ENCODE measurements around the gene SAPCD2. TPM values are rescaled to one million over a fixed set of nuclear protein-coding genes. Genes with fewer than 3 reads are reported as not detected.

SAPCD2 gene
- total and polyA plus RNA-seq, 2 of the 8 experiments (the other 6 are each of a cell fraction or from before 2014, with no cell fraction given), result 12.7 to 32.1 TPM

DNA sequence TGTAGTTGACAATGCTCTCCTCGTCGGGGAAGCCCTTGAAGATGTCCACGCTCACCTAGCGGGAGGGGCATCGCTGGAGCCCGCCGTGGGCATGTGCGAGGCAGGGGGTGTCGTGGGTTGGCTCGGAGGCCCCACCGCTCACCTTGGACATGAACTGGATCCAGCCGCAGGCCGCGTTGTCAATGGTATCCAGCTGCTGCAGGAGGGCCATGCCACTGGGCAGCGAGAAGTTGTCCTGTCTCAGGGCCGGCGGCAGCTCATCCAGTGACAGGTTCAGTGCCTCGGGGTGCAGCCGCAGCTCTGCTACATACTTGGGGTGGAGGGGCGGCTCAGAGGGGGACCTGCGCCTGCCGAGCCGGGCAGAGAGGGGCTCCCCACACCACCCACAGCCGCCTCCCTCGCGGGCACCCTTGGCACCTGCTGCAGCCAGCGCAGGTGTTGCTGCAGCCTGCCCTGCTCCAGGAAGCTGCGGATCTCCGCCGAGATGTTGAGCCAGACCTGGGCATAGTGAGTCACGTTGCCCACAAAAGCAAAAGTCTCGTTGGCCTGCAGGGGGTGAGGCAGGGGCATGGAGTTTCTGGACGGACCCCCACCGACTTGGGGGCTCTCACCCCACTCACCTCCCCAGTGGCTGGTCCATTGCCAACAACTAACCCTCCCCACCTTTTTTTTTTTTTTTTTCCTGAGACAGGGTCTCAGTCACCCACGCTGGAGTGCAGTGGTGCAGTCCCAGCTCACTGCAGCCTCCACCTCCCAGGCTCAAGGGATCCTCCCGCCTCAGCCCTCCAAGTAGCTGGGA, 51.4 kb downstream of the SAPCD2 start (continued):
- no peak for TF ChIP-seq POU5F1 (IDR thresholded peaks at IDR 0.05; ENCODE audit: low read depth, low read length)
- no peak for TF ChIP-seq TAF7 (optimal IDR thresholded peaks at IDR 0.05; ENCODE audit: borderline replicate concordance, low read depth, low read length)
- no peak for TF ChIP-seq PHF8 (conservative IDR thresholded peaks at IDR 0.05; ENCODE audit: low read depth, low read length)
- TF ChIP-seq RBBP5 (IDR thresholded peaks at IDR 0.05; ENCODE audit: borderline replicate concordance, low read depth, low read length), result no peak
- TF ChIP-seq POLR2A (IDR thresholded peaks at IDR 0.05; ENCODE audit: control extremely low read depth in 1 of 2, low read depth in 2 of 2, low read length in 2 of 2), result no peak
- no peak for TF ChIP-seq CHD2 (IDR thresholded peaks at IDR 0.05; ENCODE audit: low read length)
- no peak for TF ChIP-seq KDM4A (IDR thresholded peaks at IDR 0.05; ENCODE audit: low read depth, low read length, severe bottlenecking)
- no peak for TF ChIP-seq HDAC2 (IDR thresholded peaks at IDR 0.05; ENCODE audit: borderline replicate concordance in 1 of 2, low read depth in 2 of 2, low read length in 2 of 2)
- no peak for TF ChIP-seq BCL11A (IDR thresholded peaks at IDR 0.05; ENCODE audit: low read depth in 2 of 2, low read length in 2 of 2)
